Thoracic aorta (tissue), 2 donors: Measurements from ENCODE around the gene EIF4E3. TPM values are rescaled to one million over a fixed set of nuclear protein-coding genes. Genes with fewer than 3 reads are reported as not detected.

Source experiments
- ATAC-seq: fragments of 150-250 bp; one replicate; pipeline ENCODE4 v1.8.0; 2017; ENCODE audit warnings: low read depth; ENCODE audit not compliant: insufficient number of reproducible peaks, low FRiP score
- DNase-seq: peaks from one replicate; pipeline ENCODE4 v3.0.0-alpha.2; 2020; ENCODE audit warnings: low spot score
- H3K27ac ChIP-seq, 2 donors: fragments of 200-600 bp; sonication (generic); 1 replicate in 1 of 2; 2 replicates in 1 of 2; pipeline ENCODE4 v1.5.1; 2016; ENCODE audit warnings: mild to moderate bottlenecking in 2 of 2, moderate library complexity in 2 of 2
- H3K27me3 ChIP-seq: fragments of 200-600 bp; sonication (generic); replicated peaks from 2 replicates; pipeline ENCODE4 v1.6.0; 2016; ENCODE audit warnings: mild to moderate bottlenecking; ENCODE audit not compliant: insufficient read depth
- H3K36me3 ChIP-seq: fragments of 200-600 bp; sonication (generic); one replicate; pipeline ENCODE4 v1.5.1; 2016
- H3K4me1 ChIP-seq, 2 donors: fragments of 200-600 bp; sonication (generic); 1 replicate in 1 of 2; 2 replicates in 1 of 2; pipeline versions ENCODE4 v1.5.1 to v1.6.0; 2016; ENCODE audit warnings: low read depth in 2 of 2, mild to moderate bottlenecking in 1 of 2; ENCODE audit not compliant: control insufficient read depth in 1 of 2
- H3K4me3 ChIP-seq: fragments of 200-600 bp; sonication (generic); 2 replicates; pipeline ENCODE4 v1.5.1; 2016; ENCODE audit warnings: mild to moderate bottlenecking
- H3K9me3 ChIP-seq: fragments of 200-600 bp; sonication (generic); 2 replicates; pipeline ENCODE4 v1.5.1; 2016
- total RNA-seq, 2 donors: library from RNA; depleted of rRNA; stranded (reverse); fragments of >200 nt; gene quantifications; one replicate each; pipeline versions ENCODE4 v1.1.0 to v1.2.3, GENCODE V29; 2016
- TF ChIP-seq, protein P1 (sequence below): fragments of 200-600 bp; sonication (generic); IDR thresholded peaks from one replicate; pipeline ENCODE4 v1.5.1; 2019; ENCODE audit warnings: antibody characterized with exemption

Gene EIF4E3
- total RNA-seq, 2 donors from 2014 or later: 8.8 to 12.1 TPM

DNA sequence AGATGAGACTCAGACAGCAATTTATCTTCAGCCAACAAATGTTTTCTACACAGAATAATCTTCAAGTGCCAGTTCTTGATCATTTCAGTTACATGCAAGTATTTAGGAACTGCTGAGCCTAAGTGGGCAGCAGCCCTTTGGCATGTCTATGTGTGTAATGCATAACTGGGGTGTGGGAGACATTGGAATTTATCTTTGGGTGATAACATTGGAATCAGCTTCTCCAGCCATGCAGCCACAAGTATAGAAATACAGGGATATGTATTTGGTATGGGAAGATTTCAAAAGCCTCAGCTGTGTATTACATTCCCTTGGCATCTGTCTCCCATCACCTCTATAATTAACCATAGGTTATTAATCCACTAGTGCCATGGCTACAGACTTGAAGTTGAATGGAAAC, 78.2 kb downstream of the EIF4E3 start:
- ATAC-seq: no peak
- Histone ChIP-seq H3K4me1 (no peaks in the 10 kb centered on the region), H3K27me3 (no peaks in the 10 kb centered on the region), H3K4me3 (no peak overlapping the region), H3K27ac (no peak overlapping the region), H3K9me3 (no peaks in the 10 kb centered on the region), H3K36me3 (no peaks in the 10 kb centered on the region)
- no peak for DNase-seq
- TF ChIP-seq, protein P1, sequence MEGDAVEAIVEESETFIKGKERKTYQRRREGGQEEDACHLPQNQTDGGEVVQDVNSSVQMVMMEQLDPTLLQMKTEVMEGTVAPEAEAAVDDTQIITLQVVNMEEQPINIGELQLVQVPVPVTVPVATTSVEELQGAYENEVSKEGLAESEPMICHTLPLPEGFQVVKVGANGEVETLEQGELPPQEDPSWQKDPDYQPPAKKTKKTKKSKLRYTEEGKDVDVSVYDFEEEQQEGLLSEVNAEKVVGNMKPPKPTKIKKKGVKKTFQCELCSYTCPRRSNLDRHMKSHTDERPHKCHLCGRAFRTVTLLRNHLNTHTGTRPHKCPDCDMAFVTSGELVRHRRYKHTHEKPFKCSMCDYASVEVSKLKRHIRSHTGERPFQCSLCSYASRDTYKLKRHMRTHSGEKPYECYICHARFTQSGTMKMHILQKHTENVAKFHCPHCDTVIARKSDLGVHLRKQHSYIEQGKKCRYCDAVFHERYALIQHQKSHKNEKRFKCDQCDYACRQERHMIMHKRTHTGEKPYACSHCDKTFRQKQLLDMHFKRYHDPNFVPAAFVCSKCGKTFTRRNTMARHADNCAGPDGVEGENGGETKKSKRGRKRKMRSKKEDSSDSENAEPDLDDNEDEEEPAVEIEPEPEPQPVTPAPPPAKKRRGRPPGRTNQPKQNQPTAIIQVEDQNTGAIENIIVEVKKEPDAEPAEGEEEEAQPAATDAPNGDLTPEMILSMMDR: no peak

DNA sequence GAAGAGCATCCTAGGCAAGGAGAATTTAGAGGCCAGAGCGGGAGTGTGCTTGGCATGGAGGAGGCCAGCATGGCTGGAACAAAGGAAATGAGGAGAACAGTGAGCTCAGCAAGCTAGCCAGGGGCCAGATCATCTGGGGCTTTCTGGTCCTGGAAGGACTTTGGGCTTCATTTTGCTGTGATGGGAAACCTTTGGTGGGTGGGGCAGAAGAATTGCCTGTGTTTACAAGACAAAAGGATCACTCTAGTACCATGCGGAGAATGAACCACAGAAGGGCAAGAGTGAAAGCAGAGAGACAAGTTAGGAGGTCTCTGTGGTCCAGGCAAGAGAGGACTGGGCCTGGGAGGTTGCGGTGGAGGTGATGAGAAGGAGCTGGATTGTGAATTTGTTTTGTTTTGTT, 80.1 kb downstream of the EIF4E3 start:
- ATAC-seq (no peak), DNase-seq (no peak)
- no peaks in the 10 kb centered on the region for H3K27me3 ChIP-seq
- H3K27ac ChIP-seq: no peak overlapping the region
- no peaks in the 10 kb centered on the region for H3K4me1 ChIP-seq
- no peaks in the 10 kb centered on the region for H3K9me3 ChIP-seq
- H3K4me3 ChIP-seq: no peak overlapping the region
- TF ChIP-seq, protein P1: no peak
- H3K36me3 ChIP-seq: no peaks in the 10 kb centered on the region

DNA sequence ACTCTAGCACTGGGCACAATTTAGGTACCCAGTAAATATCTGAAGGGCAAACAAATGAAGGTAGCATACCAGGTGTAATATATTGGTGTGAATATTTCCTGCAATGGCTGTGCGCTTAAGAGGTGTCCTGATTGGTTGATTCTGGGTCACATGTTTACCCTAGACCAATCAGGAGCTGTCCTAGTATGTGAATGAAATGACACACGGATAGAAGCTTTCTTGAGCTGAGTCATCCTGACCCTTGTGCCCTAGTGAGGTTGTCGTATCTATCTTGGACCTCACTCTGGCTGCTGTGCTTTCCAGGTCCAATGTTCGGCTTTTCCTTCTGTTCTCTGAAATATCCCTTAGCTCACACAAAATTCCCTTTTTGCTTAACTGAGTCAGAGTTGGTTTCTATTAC, 83.5 kb downstream of the EIF4E3 start:
- no peak for DNase-seq
- Histone ChIP-seq H3K9me3 (no peaks in the 10 kb centered on the region), H3K36me3 (no peaks in the 10 kb centered on the region), H3K4me1 (no peaks in the 10 kb centered on the region), H3K27ac (no peak overlapping the region), H3K27me3 (no peaks in the 10 kb centered on the region), H3K4me3 (no peak overlapping the region)
- no peak for ATAC-seq
- TF ChIP-seq, protein P1: no peak

DNA sequence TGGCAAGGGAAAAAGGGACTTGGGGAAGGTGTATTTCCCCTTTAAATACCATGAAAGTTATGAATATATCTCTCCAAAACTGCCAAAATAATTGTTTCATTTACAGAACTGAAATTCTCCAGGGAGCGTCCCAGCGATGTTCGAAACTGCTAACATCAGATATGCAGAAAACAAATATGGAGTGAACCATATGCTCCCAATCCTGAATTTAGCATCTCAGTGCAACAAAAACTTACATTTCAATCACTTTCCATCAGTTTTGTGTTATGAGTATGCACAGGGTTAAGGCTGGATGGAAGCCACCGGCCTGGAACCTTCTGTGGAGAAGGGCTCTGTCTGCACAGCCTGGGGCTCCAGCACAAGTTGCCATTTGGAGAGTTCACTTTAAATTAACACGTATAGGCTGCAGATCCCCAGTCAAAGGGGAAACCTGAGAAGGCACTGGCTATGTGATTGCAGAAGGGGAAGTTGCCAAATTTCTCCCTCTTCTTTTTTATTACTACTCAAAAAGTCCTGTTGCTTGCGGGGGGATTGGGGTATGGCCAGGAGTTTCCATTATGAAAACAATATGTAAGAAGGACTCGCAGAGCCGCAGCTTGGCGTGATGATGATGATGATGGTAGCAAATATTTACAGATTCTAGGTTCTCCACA, 84.7 kb downstream of the EIF4E3 start:
- H3K36me3 ChIP-seq: no peaks in the 10 kb centered on the region
- no peaks in the 10 kb centered on the region for H3K4me1 ChIP-seq
- H3K27ac ChIP-seq: no peak overlapping the region
- no peak for ATAC-seq
- no peaks in the 10 kb centered on the region for H3K27me3 ChIP-seq
- TF ChIP-seq, protein P1: no peak
- no peak overlapping the region for H3K4me3 ChIP-seq
- DNase-seq: no peak
- no peaks in the 10 kb centered on the region for H3K9me3 ChIP-seq

DNA sequence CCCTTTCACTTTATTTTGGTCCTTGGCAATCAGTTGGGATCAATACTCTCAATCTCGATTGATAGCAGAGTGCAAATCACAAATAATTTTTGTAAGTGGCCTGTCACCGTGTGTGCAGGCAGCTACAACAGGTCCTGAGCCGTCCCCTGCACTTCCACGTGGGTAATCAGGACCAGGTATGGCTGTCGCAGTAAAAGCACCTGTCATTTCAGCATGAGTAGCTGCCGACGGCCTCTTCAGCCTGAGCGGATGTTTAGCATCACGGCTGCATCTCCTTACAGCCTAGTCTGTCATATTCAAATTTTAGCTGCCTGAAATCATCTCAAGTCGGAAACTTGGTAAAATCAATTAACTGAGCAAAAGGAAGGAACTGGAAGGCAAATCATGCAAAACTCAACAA, 88.7 kb downstream of the EIF4E3 start:
- ATAC-seq (no peak), DNase-seq (no peak)
- Histone ChIP-seq H3K4me3 (no peak overlapping the region), H3K36me3 (no peaks in the 10 kb centered on the region), H3K4me1 (no peaks in the 10 kb centered on the region), H3K9me3 (no peaks in the 10 kb centered on the region), H3K27ac (no peak overlapping the region), H3K27me3 (no peaks in the 10 kb centered on the region)
- TF ChIP-seq, protein P1: no peak
